NCI-H526 treated with DMSO at 0.1 percent for 48 hours (cell line): Measurements from ENCODE around the gene DEK.
A peak's percentile ranks its signal among the peaks of the same experiment; 100 is the strongest.

ENCODE experiments used
- DNase-seq: peaks from one replicate; lab custom pipeline; 2025; lab: John Stamatoyannopoulos, UW

Gene DEK

DNA sequence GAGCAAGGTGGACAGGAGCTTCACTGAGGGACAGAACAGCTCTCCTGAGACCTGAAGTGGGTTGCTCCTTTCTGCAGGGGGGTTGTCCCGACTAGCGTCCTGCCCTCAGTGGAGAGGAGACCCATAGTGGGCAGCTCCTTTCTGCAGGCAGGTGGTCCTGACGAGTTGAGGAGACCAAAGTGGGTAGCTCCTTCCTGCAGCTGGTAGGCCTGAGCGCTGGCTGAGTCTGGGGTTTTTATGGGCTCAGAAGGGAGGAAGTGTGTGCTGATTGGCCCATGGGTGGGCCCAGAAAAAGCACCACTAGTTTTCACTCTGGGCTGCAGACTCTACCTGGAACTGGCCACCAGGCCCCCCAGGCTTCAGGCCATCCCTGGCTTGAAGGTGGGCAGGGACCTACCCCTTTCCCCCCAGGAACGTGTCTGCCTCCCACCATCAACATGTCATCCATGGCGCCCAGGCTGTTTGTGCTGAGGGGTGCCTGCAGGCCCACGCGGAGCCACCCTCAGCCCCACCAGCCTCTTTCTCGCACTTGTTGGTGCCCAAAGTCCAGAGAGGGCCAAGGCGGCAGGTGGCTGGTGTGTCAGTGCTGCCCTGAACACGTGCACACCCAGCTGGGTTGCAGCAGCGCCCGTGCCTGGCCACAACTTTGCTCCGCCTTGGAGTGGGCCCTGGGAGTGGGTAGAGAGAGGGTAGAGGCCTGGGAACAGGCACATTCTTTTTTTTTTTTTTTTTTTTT is 1.6 kb upstream of the DEK start:
- DNase-seq, result no peak

DNA sequence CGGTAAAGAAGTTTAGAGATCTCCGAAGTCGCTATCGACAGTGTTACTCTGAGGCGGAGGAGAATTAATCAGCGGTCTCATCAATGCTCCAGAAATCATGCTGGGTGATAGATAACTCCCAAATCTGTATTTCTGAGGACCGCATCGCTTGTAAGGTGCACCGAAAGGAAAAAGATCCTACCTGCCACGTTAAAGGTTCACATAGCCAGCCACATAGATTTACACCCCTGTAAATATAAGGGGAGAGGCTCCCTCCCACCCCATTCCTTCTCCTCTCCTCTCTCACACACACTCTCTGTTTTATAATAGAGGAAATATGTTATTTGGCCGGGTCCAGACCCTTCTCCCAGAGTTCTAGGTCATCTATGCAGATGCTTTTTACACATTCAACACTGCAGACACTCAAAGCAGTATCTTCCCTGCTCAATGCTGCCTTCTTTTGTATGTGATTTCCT is 620 bp upstream of the DEK start:
- no peak for DNase-seq

DNA sequence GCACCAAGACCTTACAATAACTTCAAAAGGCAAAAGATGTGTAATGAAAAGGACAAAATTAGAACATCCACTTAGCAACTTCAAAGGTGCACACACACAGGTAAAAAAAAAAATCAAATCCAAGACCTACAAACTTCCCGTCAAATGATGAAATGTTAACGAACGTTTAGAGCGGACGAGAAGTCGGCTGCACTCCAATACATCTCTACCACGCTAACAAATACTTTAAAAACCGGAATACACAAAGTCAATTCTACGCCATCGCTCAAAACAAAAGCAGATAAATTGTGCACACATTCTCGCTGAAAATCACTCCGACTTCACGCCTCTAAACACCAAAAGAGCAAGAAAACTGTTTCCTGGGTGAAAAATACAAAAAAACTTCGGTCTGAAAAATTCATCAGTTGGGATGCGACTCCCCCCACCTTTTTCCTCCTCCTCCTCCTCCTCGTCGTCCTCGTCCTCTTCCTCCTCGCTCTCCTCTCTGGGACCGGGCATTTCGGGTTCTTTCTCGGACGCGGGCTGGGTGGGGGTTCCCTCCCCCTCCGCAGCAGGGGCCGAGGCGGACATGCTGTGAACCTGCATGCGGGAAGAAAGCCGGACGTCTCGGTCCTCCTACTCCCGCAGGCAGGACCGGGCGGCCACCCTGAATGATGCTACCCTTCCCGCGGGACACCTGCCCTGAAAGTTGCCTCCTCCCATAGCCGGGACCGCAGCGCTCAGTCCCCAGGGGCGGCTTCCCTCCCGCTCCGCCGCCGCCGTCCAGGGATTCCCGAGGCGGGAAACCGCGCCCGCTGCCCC is 712 bp downstream of the DEK start:
- no peak for DNase-seq

DNA sequence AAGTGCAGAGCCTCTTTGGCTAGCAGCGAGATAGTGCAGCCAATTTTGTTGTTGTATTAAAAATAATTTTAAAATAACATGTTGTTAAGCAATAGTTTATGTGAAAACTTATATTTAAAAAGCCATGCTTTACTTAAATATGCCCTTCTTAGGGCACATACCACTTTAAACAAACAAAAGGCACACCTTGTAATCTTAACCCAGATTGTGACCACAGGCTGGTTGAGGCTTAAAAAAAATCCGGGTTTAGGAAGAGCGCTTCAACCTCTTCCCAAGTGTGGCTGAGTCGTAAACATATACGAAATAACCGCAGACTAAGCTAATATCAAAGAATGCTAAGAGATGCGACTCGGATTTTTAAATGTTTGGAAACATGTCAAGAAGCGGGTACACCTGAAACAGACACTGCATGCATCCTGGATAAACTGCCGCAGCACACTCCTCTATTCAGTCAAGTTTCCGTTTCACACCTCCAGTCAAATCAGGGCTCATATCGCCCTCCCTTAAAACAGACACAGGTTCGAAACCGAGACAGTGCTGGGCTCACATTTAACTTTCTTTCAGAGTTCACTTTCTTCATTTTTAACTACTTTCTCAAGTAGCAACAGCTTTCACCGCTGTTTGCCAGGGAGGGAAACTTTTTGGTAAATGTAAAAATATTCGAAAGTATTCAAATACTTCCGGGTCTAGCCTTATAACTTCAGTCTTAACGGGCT is 1.5 kb downstream of the DEK start:
- peak; percentile 19 for DNase-seq

DNA sequence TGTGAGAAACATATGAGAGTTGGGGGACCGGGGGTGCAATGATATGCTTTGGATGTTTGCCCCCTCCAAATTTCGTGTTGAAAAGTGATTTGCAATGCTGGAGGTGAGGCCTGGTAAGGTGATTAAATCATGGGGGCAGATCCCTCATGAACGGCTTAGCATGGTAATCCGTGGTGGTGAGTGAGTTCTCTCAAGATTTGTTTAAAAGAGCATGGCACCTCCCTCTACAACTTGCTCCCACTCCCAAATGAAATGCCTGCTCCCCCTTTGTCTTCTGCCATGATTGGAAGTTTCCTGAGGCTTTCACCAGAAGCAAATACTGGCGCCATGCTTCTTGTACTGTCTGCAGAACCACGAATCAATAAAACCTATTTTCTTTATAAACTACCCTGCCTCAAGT is 2.5 kb downstream of the DEK start:
- no peak for DNase-seq

DNA sequence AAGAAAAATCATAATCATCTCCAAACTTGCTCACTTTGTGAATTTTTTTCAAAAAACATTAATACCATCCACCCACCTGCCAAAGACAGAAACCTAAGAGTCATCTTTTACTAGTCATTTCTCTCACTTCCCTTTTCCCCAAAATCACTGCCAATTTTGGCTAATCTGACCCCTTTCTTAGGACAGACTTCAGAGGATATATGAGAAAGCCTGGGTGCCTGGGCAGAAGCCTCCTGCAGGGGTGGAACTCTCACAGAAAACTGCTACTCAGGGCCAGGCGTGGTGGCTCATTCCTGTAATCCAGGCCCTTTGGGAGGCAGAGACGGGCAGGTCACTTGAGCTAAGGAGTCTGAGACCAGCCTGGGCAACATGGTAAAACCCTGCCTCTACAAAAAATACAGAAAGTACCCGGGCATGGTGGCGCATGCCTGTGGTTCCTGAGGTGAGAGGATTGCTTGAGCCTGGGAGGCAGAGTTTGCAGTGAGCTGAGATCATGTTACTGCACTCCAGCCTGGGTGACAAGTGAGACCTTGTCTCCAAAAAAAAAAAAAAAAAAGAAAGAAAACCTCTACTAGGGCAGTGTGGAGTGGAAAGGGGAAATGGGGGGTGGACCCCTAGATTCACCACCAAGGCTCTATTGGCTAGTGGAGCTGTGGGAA is 3.8 kb downstream of the DEK start:
- no peak for DNase-seq

DNA sequence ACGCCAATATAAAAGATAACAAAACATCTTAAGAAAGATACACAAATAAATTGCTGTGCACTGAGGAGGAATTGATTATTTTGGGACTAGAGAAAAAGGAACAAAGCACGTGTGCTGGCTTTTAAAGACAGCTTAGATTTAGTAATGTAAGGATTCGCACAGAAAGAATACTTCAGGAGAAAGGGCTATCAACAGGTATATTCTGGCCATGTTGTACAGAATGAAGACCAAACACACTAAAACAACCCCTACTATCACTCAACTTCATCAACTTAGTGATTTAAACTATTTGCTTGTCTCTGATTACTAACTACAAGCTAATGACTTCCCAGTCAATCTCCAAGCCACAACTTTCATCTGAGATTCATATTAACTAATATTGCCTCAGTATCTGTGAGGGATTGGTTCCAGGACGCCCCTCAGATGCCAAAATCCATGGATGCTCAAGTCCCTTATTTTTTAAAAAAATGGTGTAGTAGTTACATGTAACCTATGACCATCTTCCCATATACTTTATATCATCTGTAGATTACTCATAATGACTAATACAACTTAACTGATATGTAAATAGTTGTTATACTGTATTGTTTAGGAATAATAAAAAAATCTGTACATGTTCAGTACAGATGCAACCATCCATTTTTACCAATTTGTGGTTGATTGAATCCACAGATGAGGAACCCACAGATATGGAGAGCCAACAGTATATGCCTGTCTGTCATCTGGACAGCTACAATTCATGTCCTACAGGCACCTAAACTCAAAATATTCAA is 4.5 kb downstream of the DEK start:
- DNase-seq, result no peak

DNA sequence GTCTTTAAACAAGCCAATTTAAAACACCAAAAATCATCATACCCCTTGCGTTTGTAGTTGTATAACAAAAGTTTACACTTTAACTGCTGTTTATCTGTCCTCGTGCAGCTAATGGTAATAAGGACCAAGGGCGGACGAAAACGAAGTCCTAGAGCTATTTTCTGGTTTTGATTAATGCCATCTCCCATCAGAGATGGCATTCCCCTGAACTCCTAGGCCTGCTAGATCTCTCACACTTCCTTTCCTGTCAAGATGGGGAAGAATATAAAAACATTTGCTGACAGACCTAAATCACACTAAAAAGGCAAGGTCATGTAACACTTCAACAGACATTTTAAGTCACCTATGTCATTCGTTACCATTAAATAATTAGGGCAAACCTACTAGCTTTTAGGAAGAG is 9.5 kb downstream of the DEK start:
- no peak for DNase-seq

DNA sequence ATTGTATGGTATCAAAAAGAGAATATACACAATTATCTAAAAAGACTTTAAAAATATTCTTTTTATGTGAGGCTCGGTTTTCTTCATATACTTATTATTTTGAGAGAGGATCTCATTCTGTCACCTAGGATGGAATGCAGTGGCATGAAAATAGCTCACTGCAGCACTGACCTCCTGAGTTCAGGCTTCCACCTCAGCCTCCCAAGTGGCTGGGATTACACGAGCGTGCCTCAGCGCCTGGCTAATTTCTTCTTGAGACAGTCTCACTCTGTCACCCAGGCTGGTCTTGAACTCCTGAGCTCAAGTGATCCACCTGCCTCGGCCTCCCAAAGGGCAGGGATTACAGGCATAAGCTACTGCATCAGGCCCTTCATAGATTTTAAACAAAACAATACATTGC is 10.7 kb downstream of the DEK start:
- no peak for DNase-seq

DNA sequence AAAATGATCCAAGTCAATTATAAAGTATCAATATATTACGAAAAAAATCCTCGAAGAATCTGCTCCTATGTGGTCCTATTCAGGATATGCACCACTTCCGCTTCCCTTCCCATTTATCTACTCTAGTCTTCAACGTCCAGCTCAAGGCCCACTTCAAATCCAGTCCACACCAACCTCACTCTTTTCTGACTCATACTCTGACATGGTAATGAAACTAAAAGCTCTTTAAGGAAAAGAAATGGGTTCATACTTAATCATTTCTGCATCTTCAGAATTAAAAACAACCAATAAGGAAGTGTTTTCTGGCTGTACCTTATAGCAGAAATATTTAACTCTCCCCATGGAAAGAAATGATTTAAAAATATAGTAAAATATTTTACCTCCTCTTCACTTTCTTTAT is 15.1 kb downstream of the DEK start:
- DNase-seq, result no peak

DNA sequence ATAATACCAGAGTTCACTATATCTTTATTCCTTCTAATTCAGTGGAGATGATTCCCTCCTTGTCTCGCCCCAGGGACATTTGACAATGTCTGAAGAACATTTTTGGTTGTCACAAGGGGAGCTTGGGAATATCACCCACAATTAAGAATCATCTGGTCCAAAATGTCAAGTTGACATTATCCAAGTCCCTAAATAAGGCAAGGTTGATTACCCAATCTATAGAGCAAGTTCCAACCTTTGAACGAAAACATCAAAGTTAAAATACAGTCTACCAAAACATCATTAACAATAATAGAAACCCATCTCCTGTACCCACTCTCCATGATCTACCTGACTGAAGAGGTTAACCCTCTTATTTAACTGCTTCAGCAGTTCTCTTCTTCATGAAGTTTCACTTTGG is 15.6 kb downstream of the DEK start:
- no peak for DNase-seq

DNA sequence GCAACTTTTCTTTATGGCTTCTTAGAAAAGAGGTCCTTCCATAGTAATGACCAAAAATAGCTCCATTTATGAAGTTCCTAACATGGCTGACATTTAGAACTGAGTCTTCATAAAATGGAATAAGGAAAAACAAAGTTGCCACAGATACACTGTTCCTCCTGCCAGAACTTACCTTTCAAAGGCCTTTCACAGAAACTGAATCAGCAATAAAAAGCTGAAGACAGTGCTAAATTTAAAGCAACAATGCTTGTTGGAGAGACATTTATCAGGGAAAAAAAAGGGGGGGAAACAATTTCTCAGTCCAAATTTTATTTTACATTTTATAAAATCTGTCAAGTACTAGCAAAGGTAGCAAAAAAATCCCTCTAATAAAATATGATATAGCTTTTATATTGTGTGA is 17.3 kb downstream of the DEK start:
- DNase-seq, result no peak

DNA sequence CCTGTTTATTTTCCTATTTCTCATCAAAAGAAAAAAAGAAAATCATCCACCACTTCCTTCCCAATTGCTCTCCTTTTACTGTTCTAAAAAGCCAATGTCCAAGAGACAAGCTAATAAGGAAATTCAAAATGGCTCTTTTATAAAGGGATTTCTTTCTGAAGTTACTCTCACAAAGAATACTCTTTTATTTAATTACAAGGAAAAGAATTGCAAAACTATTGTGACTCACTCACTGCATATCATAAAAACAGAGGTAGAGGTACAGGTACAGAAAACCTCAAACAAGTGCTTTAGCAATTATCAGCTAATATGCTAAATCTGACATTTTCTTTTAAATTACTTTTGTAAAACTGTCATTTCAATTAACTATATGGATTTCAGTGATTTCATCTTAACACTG is 18.1 kb downstream of the DEK start:
- no peak for DNase-seq

DNA sequence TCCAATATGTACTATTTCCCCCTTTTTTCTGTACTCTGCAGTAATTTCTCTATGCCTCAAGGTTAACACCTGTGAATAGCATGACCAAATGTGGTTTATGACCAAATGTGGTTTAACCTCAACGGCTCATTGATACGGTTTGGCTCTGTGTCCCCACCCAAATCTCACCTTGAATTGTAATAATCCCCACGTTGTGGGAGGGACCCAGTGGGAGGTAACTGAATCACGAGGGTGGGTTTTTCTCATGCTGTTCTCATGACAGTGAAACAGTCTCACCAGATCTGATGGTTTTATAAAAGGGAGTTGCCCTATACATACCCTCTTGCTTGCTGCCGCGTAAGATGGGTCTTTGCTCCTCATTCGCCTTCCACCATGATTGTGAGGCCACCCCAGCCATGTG is 18.7 kb downstream of the DEK start:
- DNase-seq, result no peak

DNA sequence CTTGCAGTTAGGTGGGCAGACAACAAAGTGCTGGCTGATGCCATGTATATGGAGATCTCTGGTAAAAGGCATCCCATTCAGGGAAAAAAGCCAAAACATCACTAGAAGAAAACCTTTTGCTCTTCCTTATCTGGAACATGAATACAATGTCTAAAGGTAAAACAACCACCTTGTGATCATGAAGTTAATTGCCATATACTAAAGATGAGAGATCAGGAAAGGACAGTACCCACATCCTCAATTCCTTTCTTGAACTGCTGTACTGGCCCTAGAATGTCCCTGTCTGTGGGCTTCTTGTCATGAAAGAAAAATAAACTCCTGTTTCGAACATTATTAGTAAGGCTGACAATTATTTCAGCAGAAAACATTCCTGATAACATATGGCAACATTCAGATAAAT is 19.3 kb downstream of the DEK start:
- DNase-seq, result no peak

DNA sequence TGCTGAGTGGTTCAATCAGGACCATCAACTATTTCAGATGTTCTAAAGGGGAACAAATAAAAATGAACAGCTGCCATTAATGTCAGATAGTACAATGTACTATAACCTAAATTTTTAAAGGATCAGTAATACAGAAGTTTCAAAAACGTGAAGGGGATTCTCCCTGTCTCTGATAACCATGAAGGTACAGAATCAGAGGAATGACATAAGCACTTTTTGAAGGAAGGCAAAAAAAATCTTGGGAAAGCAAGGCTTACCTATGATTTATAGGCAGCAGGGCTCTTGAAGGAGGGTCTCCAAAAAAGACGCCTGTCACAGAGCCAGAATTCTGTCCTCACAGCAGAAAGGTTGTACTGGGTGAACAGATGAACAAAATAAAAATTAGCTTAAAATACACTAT is 20.1 kb downstream of the DEK start:
- no peak for DNase-seq

DNA sequence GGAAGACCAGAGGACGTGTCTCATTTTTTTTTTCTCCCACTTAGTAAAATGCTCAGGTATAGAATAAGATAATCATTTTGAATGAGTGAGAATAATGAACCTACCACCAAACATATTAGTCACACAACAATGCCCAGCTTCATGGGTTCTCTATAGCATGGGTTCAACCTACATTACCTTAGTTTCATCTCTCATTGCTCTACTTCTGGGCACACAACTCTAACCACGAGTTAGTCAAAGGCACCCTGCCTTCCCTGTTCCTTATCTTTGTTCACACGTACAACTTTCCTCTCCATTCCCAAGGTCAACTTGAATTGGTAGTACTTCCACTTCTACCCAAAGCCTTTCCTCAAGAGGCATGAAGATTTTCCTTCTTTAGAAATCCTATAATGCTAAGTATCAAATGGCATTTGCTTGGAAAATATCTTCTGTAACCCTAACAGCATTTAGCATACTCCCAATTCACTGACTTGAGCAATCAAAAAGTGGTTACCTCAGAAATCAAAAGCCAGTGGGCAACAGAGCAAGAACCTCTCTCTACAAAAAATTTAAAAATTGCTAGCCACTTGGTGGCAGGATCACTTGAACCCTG is 20.9 kb downstream of the DEK start:
- no peak for DNase-seq

DNA sequence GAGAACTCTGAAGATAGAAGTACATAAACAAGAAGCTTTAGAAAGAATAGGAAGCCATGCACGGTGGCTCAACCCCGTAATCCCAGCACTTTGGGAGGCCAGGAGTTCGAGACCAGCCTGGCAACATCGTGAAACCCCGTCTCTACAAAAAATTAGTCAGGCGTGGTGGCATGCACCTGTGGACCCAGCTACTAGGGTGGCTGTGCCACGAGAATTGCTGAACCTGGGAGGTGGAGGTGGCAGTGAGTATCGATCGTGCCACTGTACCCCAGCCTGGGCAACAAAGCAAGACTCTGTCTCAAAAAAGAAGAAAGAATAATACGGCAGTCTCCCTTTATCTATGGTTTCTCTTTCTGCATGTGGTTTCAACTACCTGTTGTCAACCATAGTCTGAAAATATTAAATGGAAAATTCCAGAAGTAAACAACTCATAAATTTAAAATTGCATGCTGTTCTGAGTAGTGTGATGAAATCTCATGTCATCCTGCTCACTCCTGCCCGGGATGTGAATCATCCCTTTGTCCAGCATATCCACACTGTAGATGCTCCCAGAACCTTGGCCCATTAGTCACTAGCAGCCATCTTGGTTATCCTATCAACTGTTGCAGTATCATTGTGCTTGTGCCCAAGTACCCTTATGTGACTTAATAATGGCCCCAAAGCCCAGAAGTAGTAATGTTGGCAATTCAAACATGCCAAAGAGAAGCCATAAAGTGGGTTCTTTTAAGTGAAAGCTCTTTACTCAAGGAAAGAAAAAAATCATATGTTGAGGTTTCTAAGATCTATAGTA is 22.1 kb downstream of the DEK start:
- DNase-seq, result no peak

DNA sequence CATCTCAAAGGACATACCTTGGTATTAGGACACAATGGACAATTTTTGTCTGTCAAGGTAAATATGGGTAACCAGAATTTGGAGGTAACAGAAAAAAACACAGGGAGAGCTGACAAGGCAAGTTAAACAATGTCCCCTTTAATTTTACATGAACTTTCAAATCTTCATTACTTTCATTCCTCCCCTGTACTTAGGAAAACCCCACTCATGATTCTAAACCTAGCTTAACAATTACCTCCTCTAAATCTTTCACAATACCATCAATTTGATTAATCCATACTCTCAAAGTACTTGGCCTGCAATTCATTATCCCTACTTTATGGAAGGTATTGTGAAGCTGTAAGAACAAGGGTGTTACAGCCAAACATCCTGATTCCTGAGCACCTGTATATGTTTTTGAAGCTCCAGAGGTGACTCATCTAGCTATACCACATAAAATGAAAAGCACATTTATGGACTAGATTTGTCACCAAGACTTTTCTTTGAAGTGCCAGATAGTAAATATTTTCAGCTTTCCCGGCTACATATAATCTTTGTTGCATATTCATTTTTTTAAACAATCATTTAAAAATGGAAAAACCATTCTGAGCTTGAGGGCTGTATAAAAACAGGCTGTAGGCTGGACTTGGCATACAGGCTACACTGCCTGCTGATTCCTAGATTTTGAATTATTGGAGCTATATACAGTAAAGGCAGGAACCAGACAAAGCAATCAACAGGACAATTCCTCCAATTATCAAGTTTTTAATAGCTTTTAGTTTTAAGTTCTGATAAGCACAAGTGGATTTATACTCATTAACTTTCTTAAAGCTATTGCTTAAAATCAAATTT is 22.9 kb downstream of the DEK start:
- no peak for DNase-seq

DNA sequence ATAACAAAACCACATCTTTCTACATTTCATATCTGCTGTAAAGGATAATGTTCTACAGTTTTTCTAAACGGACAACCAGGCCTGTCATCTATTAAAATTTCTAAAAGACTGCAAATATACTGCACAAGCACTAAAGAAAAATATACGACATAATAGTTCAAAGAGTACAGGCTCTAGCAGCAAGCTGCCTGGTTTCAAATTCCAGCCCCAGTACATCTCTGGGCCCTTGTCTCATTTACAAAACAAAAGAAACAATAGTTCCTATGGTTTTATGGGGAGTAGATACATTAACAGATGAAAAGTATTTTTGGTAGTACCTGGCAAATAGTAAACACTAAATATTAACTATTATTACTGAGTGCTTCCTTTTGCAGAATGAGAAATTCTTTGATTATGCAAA is 24.1 kb downstream of the DEK start:
- no peak for DNase-seq
